GM21447 (cell line): Measurements from ENCODE around the gene ELOB.

ENCODE experiments used
- ATAC-seq: cut with Tn5 transposase; IDR thresholded peaks from one replicate; pipeline ENCODE4 v1.9.1; 2021; ENCODE audit not compliant: unreplicated experiment

Gene ELOB

DNA sequence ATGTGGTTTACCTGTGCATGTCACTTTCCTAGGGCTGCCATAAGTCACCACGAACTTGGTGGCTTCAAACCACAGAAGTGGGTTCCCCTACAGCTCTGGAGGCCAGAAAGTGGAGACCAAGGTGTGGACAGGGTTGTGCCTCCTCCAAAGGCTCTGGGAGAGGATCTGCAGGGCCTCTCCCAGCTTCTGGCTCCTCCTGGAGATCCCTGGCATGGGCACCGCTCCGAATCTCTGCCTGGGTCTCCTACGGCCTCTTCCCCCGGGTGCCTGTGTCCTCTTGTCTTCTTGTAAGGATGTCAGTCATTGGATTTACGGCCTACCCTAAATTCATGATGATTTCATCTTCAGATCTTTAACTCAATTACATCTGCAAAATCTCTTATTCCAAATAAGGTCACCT lies 27.1 kb downstream of the ELOB start:
- ATAC-seq, result no peak

DNA sequence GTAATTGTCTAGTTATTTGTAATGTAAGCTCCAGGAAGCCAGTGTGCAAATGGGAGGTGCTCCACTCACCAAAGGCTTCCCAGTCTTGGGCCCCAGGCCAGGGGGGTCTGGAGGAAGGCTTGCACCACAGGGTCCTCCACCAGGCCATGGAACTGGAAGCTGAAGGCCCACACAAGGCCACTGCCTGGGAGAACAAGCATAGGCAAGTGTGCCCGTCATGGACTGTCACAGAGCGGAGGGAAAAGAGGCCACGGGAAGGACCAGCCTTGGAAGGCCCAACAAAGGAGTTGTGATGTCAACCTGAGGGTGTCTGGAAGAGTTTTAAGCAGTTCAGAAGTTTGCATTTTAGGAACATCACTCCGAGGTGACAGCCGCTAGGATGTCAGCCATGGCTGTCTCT lies 27.6 kb downstream of the ELOB start:
- no peak for ATAC-seq

DNA sequence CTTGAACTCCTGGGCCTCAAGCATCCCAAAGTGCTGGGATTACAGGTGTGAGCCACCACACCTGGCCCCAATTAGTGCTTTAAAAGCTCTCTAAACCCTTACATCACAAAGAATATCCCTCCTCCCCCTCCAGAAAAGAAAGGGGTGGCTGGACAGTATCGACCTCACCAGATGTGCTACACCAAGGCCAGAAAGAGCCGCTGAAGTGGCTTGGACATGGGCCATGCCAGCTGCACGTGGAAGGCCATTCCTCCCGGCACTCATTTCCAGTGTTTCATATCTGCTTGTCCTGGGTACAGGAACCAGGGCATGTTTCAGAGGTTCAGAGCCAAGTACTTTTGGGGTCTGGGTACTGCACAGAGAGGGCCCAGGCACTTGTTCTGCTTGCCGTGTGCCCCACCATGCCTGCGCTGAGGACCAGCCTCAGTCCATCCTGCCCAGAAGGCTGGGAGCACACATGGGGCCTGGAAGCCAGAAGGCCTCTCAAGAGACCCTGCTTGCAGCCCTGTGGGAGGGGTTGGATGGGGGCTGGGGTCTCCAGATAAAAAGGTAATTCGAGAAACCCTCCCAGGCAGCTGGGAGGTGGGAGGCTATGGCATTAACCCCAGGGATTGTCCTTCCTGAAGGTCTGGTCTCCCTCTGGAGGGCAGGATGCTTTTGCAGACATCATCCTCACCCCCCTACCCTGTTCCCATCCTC lies 28.2 kb downstream of the ELOB start:
- ATAC-seq, result no peak

DNA sequence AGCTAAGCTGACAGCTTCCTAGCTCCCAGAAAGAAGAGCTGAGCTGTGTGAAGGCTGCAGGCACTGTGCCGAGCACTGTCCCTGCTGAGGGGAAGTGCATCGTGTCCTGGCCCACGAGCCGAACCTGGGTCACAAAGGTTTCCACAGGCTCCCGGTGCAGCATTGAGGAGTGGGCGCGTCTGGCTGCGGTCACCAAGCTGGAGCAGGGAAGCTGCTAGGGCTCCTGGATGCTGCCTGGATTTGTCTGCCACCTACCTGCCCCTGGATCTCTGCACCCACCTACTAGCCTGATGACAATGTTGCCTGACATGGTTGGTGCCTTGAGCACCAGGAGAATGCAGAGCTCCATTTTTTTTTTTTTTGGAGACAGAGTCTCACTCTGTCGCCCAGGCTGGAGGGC lies 31.1 kb downstream of the ELOB start:
- ATAC-seq, result no peak

DNA sequence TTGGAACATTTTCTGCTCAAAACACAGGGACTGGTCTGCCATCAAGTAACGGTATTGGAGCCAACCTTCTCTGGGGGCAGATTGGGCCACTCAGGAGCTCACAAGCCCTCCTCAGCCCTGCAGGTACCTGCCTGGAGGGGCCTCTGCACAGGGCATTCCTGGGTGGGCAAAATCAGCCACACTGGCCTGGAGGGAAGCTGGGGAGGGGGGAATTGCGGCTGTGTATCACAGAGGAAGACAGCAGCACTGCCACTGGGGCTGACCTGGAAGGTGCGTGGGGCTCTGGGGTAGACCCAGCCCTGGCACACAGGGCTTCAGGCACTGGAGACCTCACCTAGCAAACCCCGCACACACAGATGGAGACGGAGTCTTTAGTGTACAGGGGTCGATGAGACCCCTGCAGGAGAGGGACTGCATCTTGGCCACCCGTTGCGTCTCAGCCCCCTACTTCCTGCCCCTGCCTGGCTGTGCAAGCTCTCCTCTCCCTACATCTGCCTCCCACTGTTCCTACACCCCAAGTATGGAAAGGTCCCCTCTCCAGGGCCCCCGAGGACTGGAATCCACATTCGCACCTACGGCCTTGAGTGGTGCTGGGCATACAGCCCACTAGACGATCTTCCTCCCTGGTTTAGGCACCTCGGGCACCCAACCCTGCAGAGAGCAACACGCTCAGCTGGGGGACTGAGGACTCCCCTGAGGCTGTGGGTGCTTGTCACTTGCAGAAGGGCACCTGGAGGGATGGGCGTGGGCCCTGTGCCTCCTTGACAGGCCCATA lies 31.8 kb downstream of the ELOB start:
- no peak for ATAC-seq

DNA sequence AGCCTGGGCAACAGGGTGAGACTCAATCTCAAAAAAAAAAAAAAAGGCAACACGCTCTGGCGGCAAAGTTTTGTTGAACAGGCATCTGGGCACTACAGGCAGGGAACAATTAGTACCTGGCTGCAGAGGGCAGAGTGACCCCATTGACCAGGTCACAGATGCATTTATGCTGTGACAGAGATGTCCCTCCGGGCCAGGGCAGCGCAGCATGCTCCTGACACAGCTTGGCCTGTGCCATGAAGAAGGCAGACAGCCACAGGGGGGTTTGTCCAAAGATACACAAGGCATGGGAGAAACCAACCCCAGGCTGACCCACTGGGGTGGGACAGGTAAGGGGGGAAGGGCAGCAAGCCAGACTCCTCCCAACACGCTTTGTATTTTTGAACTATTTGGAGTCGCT lies 32.4 kb downstream of the ELOB start:
- no peak for ATAC-seq

DNA sequence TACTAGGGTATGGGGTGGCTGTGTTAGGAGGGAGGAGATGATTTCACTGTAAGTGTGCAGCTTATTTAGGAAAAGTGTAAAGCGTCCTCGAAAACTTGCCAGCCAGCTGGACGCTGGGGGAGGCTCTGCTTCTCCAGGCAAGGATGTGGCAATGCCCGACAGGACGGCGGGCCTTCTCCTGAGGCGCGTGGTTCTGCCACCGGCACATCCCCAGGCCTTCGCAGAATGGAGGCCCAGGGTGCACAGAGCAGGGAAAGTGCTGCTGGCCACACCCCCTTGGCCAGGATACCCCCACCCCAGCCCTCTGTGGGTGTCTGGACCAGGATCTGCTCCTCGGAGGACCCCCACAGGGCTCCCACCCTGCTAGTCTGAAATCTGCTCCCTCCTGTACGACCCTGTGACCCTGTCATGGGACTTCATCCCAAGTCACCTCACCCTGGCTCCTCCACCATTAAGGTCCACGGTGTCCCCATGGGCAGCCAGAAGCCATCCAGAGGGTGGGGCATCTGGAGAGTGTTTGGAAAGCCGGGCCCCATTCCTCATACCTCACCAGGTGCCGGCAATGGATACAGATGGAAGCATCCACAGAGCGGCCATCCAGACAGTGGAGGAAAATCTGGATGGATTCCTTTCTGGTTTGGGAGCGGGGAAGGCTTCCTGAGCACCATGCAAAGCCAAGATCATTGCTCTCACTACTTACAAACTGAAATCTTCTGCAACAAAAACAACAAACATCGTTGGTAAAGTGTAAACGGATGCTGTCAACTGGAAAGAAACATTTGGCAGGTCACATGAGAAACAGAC lies 33.9 kb downstream of the ELOB start:
- no peak for ATAC-seq

DNA sequence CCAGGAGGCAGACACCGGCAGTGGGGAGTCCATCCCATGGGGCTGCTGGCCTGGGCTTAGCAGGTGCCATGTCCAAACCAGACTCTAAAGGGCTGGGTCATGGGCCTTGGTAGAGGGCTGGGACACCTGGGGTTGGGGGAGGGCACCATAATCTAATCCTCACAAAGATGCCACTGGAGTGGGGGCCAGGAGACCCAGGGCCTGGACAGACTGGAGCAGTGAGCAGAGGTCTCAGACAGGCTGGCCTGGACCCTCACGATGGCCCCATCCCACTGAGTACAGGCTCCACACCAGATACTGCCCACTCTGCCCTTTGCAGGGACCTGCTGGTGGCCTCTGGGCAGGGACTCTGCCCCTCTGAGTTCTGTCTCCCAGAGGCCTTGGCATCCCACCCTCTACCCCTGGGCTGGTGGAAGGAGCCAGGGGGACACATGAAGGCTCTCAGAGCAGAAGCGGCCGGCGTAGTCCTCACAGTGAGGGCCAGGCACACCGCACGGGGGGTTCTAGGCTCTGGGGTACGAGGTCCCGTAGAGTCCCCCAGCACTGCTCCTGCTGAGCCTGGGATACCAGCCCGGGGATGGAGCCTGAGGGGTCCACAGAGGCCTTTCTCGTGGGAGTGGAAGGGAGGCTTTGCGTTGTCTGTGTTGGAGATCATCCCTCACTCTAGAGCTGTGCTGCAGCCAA lies 34.6 kb downstream of the ELOB start:
- ATAC-seq, result no peak

DNA sequence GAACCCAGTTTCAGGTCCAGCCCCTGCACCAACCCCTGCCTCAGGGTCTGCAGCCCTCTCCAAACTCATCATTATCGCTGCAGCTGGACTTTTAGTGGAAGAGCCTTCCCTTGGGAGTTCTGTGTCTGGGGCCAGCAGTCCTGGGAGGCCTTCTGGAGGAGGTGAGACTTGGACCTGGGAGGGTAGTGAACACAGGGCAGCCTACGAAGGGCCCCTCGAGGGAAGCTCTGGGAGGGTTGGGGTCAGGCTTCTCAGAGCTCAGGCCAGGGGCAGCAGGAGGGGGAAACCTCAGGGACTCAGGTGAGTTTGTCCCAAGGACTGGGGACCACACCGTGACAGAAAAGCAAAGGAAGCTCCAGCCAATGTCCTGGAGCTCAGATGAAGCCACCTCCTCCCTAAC lies 35.9 kb downstream of the ELOB start:
- no peak for ATAC-seq

DNA sequence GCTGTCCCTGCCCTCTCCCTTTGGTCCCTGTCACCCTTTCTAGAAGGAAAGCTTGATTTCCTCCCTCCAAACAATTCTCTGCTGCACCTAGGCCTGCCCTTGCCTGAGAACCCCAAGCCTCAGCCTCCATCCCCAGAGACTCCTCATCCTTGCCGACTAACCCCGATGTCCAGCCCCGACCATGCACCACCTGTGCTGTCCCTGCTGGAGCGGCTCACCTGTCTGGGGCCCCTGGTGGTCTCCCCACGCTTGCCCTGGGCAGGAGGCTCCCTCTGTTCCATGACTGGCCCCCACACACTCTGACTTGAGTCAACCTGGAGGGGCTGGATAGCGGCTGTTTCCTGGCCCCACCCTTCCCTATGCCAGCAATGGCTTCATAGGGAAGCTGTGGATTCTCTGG lies 36.6 kb downstream of the ELOB start:
- ATAC-seq, result no peak

DNA sequence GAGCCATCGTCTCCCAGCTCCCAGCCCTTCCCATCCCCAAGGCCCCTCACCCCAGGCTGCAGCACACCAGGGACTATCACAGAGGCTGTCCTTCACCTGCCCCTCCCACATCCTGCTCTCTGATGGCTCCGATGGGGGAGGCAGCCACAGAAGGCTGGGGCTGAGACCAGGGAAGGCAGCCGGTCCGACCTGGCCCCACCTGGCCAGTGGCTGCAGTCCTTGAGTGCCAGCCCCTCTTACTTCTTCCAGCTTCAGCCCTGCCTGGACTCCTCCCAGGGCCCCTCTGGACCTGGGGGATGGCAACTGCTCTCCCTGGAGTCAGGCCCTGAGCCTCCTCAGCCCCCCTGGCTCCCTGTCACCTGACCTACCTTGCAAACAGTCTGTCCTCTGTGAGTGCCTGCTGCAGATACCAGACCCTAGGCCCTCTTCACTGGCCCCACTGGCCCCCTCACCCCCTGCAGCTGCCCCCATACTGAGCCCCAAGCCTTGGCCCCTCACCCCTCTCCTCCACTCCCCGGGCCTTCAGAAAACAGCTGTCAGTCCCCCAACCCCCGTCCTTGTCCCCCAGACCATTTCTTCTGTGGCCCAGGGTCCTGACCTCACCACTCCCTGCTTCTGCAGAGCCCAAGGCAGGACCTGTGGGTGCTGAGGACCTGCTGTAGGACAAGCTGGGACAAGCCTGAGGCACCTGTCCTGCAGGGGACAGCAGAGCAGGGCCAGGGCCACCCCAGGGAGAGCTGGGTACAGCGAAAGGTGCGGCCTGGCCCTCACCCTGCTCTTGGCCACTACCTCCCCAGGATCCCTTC lies 37.3 kb downstream of the ELOB start:
- no peak for ATAC-seq

DNA sequence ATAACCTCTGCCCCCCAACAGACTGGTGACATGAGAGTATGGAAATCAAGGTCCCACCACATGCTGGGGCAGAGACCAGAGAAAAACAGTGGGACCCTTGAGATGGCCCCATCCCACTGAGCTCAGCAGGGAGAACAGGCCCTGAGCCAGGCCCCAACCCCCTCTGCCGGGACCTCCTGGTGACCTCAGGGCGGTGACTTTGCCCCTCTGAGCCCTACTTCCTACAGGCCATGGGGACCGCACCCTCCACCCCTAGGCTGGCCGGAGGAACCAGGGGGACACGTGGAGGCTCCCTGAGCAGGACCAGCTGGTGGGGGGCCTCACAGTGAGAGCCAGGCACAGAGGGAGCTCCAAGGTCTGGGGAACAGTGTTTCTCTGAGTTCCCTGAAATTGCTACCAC lies 38.5 kb downstream of the ELOB start:
- ATAC-seq, result no peak

DNA sequence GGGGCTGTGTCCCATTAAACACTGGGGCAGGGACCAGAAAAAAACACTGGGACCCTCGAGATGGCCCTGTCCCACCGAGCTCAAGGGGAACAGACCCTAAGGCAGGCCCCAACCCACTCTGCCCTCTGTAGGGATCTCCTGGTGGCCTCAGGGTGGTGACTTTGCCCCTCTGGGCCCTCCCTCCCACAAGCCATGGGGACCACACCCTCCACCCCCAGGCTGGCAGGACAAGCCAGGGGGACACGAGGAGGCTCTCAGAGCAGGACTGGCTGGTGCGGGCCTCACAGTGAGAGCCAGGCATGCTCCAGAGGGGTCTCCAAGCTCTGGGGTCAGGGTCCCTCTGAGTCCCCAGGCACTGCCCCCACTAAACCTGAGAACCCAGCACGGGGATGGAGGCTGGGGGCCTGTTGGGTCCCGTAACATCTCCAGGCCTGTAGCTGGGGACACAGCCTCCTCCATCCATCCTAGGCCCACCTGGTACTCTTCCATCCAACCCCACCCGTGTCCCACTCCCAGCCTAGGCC lies 39.1 kb downstream of the ELOB start:
- ATAC-seq, result no peak

DNA sequence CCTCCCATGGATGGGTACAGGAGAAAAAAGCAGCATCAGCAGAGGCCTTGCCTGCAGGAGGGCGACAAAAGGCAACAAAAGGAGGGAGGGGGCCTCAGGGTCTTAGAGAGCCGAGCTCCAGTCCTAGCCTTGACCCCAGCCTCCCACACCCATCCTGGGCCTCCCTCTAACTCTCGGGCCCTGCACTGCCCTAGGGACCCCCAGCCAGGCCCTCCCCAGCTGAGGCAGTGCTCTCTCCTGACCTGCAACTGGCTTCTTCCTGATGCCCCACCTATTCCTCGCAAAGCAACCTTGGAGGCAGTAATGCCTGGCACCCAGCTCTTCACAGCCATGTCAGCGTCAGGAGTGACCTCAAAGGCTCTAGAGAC lies 39.9 kb downstream of the ELOB start:
- no peak for ATAC-seq

DNA sequence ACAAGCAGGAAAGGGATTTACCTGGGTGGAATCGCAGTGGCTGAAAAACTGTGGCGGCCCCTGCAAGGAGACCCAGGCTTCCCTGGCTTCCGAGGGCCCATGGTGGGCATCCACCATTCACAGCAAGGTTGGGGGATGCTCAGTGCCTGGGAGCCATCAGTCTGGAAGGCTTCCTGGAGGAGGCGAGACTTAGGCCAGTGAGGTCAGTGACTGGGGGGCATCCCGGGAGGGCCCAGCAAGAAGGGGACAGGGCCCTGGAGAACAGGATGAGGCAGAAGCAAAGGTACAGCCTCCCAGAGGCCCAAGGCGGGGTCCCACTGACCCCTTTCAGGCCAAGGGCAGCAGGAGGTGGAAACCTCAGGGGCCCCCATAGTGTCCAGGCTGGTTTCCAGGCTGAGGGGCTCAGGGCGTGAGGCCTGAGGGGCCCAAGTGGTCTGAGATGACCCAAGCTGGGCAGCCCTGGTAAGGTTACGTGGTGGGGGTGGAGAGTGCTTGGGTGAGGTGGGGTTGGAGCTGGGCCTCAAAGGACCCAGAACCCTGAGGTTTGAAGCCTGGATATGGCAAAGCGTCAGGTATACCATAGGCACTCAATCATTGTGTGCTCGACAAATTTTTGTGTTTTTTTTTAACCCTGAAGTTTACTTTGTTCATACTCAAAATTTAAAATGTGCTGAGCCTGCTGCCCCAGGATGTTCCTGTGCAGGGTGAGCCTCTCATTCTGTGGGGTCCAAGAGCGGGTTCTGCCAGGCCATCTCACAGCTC lies 40.4 kb downstream of the ELOB start:
- ATAC-seq, result no peak

DNA sequence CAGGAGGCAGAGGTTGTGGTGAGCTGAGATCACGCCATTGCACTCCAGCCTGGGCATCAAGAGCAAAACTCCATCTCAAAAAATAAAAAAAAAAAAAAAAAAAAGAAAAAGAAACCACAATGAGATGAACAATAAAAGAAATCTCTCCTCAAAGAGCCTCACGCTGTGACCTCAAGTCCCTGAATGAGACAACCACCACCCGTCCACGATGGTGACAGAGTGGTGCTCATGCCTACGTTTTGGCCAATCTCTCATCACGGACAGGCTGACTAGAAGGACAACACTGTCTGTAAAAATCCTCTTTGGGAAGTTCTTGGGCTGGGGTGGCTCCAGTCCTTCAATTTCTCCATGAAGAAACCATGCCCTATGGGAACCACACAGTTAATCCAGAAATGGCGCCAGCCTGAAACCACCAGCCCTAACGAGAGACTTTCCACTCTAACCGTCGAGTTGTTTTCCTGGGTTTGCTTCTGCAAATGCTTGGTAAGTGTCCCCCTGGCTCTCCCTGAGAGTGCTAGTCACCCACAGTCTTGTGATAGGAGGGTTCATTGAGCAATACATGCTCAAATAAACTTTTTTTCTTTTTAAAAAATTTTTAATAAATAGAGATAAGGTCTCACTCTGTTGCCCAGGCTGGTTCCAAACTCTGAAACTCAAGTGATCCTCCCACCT lies 42.1 kb downstream of the ELOB start:
- ATAC-seq, result no peak

DNA sequence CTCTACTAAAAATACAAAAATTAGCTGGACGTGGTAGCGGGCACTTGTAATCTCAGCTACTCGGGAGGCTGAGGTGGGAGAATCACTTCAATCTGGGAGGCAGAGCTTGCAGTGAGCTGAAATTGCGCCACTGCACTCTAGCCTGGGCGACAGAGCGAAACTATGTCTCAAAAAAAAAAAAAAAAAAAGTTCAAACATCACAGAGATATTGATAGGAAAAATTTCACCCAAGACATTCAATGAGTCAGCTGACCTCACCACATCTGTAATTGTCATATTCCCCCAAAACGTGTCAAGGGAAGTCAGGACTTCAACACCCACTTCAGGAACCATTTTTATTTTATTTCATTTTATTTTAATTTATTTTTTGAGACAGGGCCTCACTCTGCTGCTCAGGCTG lies 49.0 kb downstream of the ELOB start:
- no peak for ATAC-seq

DNA sequence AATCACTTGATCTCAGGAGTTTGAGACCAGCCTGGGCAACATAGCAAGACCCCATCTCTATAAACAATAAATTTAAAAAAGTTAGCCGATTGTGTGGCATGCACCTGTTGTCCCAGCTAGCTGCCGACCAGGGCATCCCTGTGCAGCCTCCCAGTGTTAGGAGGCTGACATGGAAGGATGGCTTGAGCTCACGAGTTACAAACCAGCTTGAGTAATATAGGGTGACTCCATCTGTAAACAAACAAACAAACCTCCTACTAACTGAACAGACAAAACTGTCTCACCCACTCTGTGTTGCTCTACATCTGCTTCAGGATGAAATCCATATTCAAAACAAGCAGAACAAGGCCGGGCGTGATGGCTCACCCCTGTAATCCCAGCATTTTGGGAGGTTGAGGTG lies 50.2 kb downstream of the ELOB start:
- no peak for ATAC-seq

DNA sequence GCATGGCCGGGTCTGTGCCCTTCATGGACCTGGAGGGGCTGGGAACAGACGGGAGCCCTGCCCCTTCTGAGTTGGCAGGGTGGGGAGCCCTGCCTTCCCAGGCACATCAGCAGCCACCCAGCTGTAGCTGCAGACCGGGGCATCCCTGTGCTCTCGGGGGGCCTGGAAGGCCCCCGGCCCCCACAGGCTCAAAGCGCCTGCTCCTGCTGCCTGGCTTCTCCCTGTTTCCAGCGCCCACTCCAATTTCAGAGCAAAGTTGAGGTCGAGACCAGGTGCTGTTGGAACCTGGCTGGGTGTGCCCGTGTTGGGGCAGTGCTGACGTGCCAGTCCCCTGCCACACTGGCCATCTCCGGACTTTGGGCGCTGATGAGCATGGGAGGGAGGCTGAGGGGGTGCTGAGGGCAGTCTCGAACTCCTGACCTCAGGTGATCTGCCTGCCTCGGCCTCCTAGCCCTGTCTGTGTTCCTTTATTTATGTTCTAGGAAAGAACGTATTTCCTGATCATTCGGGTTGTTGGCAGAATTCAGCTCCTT lies 52.2 kb downstream of the ELOB start:
- no peak for ATAC-seq
